ENCODE measurements around the gene ARHGAP8.
A peak's percentile ranks its signal among the peaks of the same experiment; 100 is the strongest.
"Not testable (repeated sequence)": the region's sequence is repeated elsewhere in the genome, so short reads cannot be mapped to it uniquely, and the experiment has no call there.

ARHGAP8 gene

GRCh38 chr22:44799946-44800634, 47.7 kb downstream of the ARHGAP8 start:
- not testable (repeated sequence) for H4K91ac ChIP-seq (ENCODE audit: low read depth, low read length, poor library complexity); H3K14ac ChIP-seq (ENCODE audit: low read length); H3K36me3 ChIP-seq (replicated peaks in 1 of 2; ENCODE audit: control insufficient read depth in 2 of 2, insufficient read depth in 2 of 2, low read length in 2 of 2); H3K4ac ChIP-seq (ENCODE audit: low read length); H3K4me3 ChIP-seq (ENCODE audit: low read length in 2 of 2); H3K18ac ChIP-seq (ENCODE audit: low read length); H2BK120ac ChIP-seq (ENCODE audit: low read depth, low read length); H3K27me3 ChIP-seq (ENCODE audit: control insufficient read depth in 3 of 3, insufficient read depth in 3 of 3, low read depth in 1 of 3, low read length in 3 of 3); DNase-seq (ENCODE audit: low spot score); H3K4me2 ChIP-seq (ENCODE audit: insufficient read depth, low read length, poor library complexity, severe bottlenecking); H3K9ac ChIP-seq (ENCODE audit: low read depth, low read length, poor library complexity); H3K27ac ChIP-seq (replicated peaks; ENCODE audit: low read length); H2BK5ac ChIP-seq (ENCODE audit: low read length); H2BK15ac ChIP-seq (ENCODE audit: low read length); H3K23ac ChIP-seq (ENCODE audit: low read depth, low read length, poor library complexity); H4K8ac ChIP-seq (ENCODE audit: low read depth, low read length); H2BK12ac ChIP-seq (ENCODE audit: low read length); H2AFZ ChIP-seq (ENCODE audit: low read length); H3K9me3 ChIP-seq (replicated peaks in 1 of 2; ENCODE audit: control insufficient read depth in 2 of 2, insufficient read depth in 1 of 2, low read depth in 1 of 2, low read length in 2 of 2); H3K79me1 ChIP-seq (ENCODE audit: low read depth, low read length)
- peaks cover 0 to 14% of the 10 kb centered on the region in 2 donors for H3K4me1 ChIP-seq (ENCODE audit: control insufficient read depth in 2 of 2, insufficient read depth in 1 of 2, low read depth in 1 of 2, low read length in 2 of 2)
- H2AK5ac ChIP-seq (ENCODE audit: low read depth, low read length), result peak overlapping the region; percentile 61
- WGBS, 2 donors (ENCODE audit: extremely low coverage in 2 of 2, insufficient read length in 2 of 2, insufficient replicate concordance in 1 of 2), result no CpG with 5 or more reads among the region's 17 CpGs

DNA sequence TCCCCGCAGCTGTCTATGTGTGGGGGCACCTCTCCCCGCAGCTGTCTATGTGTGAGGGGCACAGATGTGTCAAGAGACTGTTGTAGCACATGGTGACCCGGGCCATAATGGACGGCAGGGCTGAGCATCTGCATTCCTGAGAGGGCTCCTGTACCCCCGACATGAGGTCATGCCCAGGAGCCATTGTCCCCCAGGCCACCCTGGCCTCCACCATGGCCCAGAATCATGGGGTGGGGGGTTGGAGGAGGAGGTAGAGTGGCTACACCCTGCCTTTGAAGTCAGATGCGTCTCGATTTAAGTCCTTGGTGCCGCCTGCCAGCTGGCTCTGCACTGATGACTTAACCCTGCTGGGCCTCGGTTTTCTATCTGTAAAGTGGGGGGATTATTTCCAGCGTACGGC, 49.1 kb downstream of the ARHGAP8 start:
- peaks cover 0 to 8% of the 10 kb centered on the region in 2 donors for H3K4me1 ChIP-seq (ENCODE audit: control insufficient read depth in 2 of 2, insufficient read depth in 1 of 2, low read depth in 1 of 2, low read length in 2 of 2)
- no peak overlapping the region for H3K4ac ChIP-seq (ENCODE audit: low read length)
- H3K36me3 ChIP-seq (replicated peaks in 1 of 2; ENCODE audit: control insufficient read depth in 2 of 2, insufficient read depth in 2 of 2, low read length in 2 of 2), result no peaks in the 10 kb centered on the region
- H2BK120ac ChIP-seq (ENCODE audit: low read depth, low read length), result no peak overlapping the region
- no peak overlapping the region for H3K14ac ChIP-seq (ENCODE audit: low read length)
- no peak overlapping the region for H2BK15ac ChIP-seq (ENCODE audit: low read length)
- no CpG with 5 or more reads among the region's 11 CpGs for WGBS, 2 donors (ENCODE audit: extremely low coverage in 2 of 2, insufficient read length in 2 of 2, insufficient replicate concordance in 1 of 2)
- no peaks in the 10 kb centered on the region for H3K79me1 ChIP-seq (ENCODE audit: low read depth, low read length)
- no peak for DNase-seq (ENCODE audit: low spot score)
- H3K27me3 ChIP-seq (ENCODE audit: control insufficient read depth in 3 of 3, insufficient read depth in 3 of 3, low read depth in 1 of 3, low read length in 3 of 3), result peaks cover 0 to 20% (median 0%) of the 10 kb centered on the region in 3 experiments
- no peak overlapping the region for H2BK5ac ChIP-seq (ENCODE audit: low read length)
- no peak overlapping the region for H3K23ac ChIP-seq (ENCODE audit: low read depth, low read length, poor library complexity)
- H3K4me3 ChIP-seq (ENCODE audit: low read length in 2 of 2), result no peak overlapping the region
- no peak overlapping the region for H4K91ac ChIP-seq (ENCODE audit: low read depth, low read length, poor library complexity)
- H3K4me2 ChIP-seq (ENCODE audit: insufficient read depth, low read length, poor library complexity, severe bottlenecking), result no peak overlapping the region
- no peak overlapping the region for H2AFZ ChIP-seq (ENCODE audit: low read length)
- H3K27ac ChIP-seq (replicated peaks; ENCODE audit: low read length), result no peak overlapping the region
- no peak overlapping the region for H2BK12ac ChIP-seq (ENCODE audit: low read length)
- H2AK5ac ChIP-seq (ENCODE audit: low read depth, low read length), result peak overlapping the region; percentile 78
- H3K18ac ChIP-seq (ENCODE audit: low read length), result no peak overlapping the region
- H3K9ac ChIP-seq (ENCODE audit: low read depth, low read length, poor library complexity), result no peak overlapping the region
- H3K9me3 ChIP-seq (replicated peaks in 1 of 2; ENCODE audit: control insufficient read depth in 2 of 2, insufficient read depth in 1 of 2, low read depth in 1 of 2, low read length in 2 of 2), result no peaks in the 10 kb centered on the region
- no peak overlapping the region for H4K8ac ChIP-seq (ENCODE audit: low read depth, low read length)

- Histone ChIP-seq H3K4me2 (ENCODE audit: insufficient read depth, low read length, poor library complexity, severe bottlenecking) (no peak overlapping the region), H3K36me3 (replicated peaks in 1 of 2; ENCODE audit: control insufficient read depth in 2 of 2, insufficient read depth in 2 of 2, low read length in 2 of 2) (no peaks in the 10 kb centered on the region), H3K14ac (ENCODE audit: low read length) (no peak overlapping the region), H2BK5ac (ENCODE audit: low read length) (no peak overlapping the region), H3K9me3 (replicated peaks in 1 of 2; ENCODE audit: control insufficient read depth in 2 of 2, insufficient read depth in 1 of 2, low read depth in 1 of 2, low read length in 2 of 2) (no peaks in the 10 kb centered on the region), H3K27ac (replicated peaks; ENCODE audit: low read length) (no peak overlapping the region), H3K4me3 (ENCODE audit: low read length in 2 of 2) (no peak overlapping the region), H4K91ac (ENCODE audit: low read depth, low read length, poor library complexity) (no peak overlapping the region), H3K9ac (ENCODE audit: low read depth, low read length, poor library complexity) (no peak overlapping the region), H4K8ac (ENCODE audit: low read depth, low read length) (no peak overlapping the region), H2BK120ac (ENCODE audit: low read depth, low read length) (no peak overlapping the region), H3K27me3 (ENCODE audit: control insufficient read depth in 3 of 3, insufficient read depth in 3 of 3, low read depth in 1 of 3, low read length in 3 of 3) (peaks cover 0 to 19% (median 0%) of the 10 kb centered on the region in 3 experiments), H3K4me1 (ENCODE audit: control insufficient read depth in 2 of 2, insufficient read depth in 1 of 2, low read depth in 1 of 2, low read length in 2 of 2) (peaks cover 0 to 7% of the 10 kb centered on the region in 2 donors), H3K4ac (ENCODE audit: low read length) (no peak overlapping the region), H2BK12ac (ENCODE audit: low read length) (no peak overlapping the region), H3K23ac (ENCODE audit: low read depth, low read length, poor library complexity) (peak overlapping the region; percentile 78), H3K18ac (ENCODE audit: low read length) (peak overlapping the region; percentile 41), H2AFZ (ENCODE audit: low read length) (no peak overlapping the region), H2BK15ac (ENCODE audit: low read length) (peak overlapping the region; percentile 59), H3K79me1 (ENCODE audit: low read depth, low read length) (no peaks in the 10 kb centered on the region), H2AK5ac (ENCODE audit: low read depth, low read length) (peak overlapping the region; percentile 78)
- WGBS, 2 donors (ENCODE audit: extremely low coverage in 2 of 2, insufficient read length in 2 of 2, insufficient replicate concordance in 1 of 2), result no CpG with 5 or more reads among the region's 14 CpGs
- no peak for DNase-seq (ENCODE audit: low spot score)
These were observed 49.8 kb downstream of the ARHGAP8 start for GRCh38 chr22:44802071-44802700.

DNA sequence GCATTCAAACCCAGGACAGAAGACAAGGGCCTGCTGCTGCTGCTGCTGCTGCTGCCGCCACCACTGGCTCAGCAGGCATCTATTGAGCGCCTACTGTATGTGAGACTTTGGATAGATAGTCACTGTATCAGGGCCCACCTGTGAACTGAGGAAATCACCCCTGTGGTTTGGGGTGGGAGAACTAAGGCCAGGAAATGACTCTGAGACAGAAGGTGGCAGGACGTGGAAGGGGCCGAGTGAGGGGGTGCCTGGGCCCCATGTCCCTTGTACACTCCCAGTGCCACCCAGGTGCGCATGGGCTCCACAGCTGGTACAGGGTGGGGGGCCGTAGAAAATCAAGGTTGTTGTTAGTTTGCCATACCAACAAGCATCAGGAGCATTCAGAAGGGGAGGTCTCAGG, 50.6 kb downstream of the ARHGAP8 start:
- Histone ChIP-seq H3K36me3 (replicated peaks in 1 of 2; ENCODE audit: control insufficient read depth in 2 of 2, insufficient read depth in 2 of 2, low read length in 2 of 2) (no peaks in the 10 kb centered on the region), H2BK5ac (ENCODE audit: low read length) (no peak overlapping the region), H3K4me2 (ENCODE audit: insufficient read depth, low read length, poor library complexity, severe bottlenecking) (no peak overlapping the region), H4K91ac (ENCODE audit: low read depth, low read length, poor library complexity) (no peak overlapping the region), H2BK12ac (ENCODE audit: low read length) (peak overlapping the region; percentile 63), H3K14ac (ENCODE audit: low read length) (no peak overlapping the region), H3K27ac (replicated peaks; ENCODE audit: low read length) (no peak overlapping the region), H3K79me1 (ENCODE audit: low read depth, low read length) (peaks cover 2% of the 10 kb centered on the region), H3K9ac (ENCODE audit: low read depth, low read length, poor library complexity) (no peak overlapping the region), H2AFZ (ENCODE audit: low read length) (no peak overlapping the region), H2BK120ac (ENCODE audit: low read depth, low read length) (no peak overlapping the region), H3K27me3 (ENCODE audit: control insufficient read depth in 3 of 3, insufficient read depth in 3 of 3, low read depth in 1 of 3, low read length in 3 of 3) (peaks cover 0 to 19% (median 0%) of the 10 kb centered on the region in 3 experiments), H4K8ac (ENCODE audit: low read depth, low read length) (no peak overlapping the region), H3K23ac (ENCODE audit: low read depth, low read length, poor library complexity) (no peak overlapping the region), H3K4ac (ENCODE audit: low read length) (no peak overlapping the region), H3K18ac (ENCODE audit: low read length) (no peak overlapping the region), H3K9me3 (replicated peaks in 1 of 2; ENCODE audit: control insufficient read depth in 2 of 2, insufficient read depth in 1 of 2, low read depth in 1 of 2, low read length in 2 of 2) (no peaks in the 10 kb centered on the region), H2BK15ac (ENCODE audit: low read length) (peak overlapping the region; percentile 17), H3K4me3 (ENCODE audit: low read length in 2 of 2) (no peak overlapping the region), H2AK5ac (ENCODE audit: low read depth, low read length) (peak overlapping the region; percentile 64), H3K4me1 (ENCODE audit: control insufficient read depth in 2 of 2, insufficient read depth in 1 of 2, low read depth in 1 of 2, low read length in 2 of 2) (peaks cover 0 to 7% of the 10 kb centered on the region in 2 donors)
- WGBS, 2 donors (ENCODE audit: extremely low coverage in 2 of 2, insufficient read length in 2 of 2, insufficient replicate concordance in 1 of 2), result no CpG with 5 or more reads among the region's 6 CpGs
- DNase-seq (ENCODE audit: low spot score), result no peak

Data from neuronal stem cell (in vitro differentiated cells).